Stomach (tissue), 9 donors: ENCODE data around the gene GFRA4. TPM values are rescaled to one million over a fixed set of nuclear protein-coding genes. Genes with fewer than 3 reads are reported as not detected.

Source experiments
- DNase-seq, 2 donors: peaks; one replicate each; pipeline versions ENCODE4 v3.0.0 to v3.0.0-alpha.2; 2013 to 2019
- H3K27ac ChIP-seq, 5 donors: fragments of 200-600 bp in 4 of 5; sonication (generic) in 4 of 5; one replicate each; pipeline ENCODE4 v1.5.1; 2013 to 2019; ENCODE audit warnings: mild to moderate bottlenecking in 1 of 5, moderate library complexity in 1 of 5
- H3K27me3 ChIP-seq, 3 donors: fragments of 200-600 bp; sonication (generic); one replicate each; pipeline ENCODE4 v1.5.1; 2017 to 2019; ENCODE audit warnings: mixed run types in 1 of 3
- H3K36me3 ChIP-seq, 4 donors: fragments of 200-600 bp; sonication (generic); 1 replicate in 3 of 4; 2 replicates in 1 of 4; pipeline ENCODE4 v1.5.1; 2016 to 2019
- H3K4me1 ChIP-seq, 4 donors: fragments of 200-600 bp; sonication (generic); one replicate each; pipeline ENCODE4 v1.5.1; 2016 to 2019
- H3K4me3 ChIP-seq, 4 donors: fragments of 200-600 bp; sonication (generic) in 3 of 4; one replicate each; pipeline ENCODE4 v1.5.1; 2016 to 2019; ENCODE audit warnings: mild to moderate bottlenecking in 1 of 4
- H3K9me3 ChIP-seq, 4 donors: fragments of 200-600 bp; sonication (generic); one replicate each; pipeline ENCODE4 v1.5.1; 2016 to 2019
- CTCF ChIP-seq, 7 experiments: fragments of 450-650 bp in 4 of 7; fragments of 200-600 bp in 3 of 7; sonication (generic) in 3 of 7; IDR thresholded peaks; one replicate each; pipeline ENCODE4 v1.5.1; 2016 to 2019; ENCODE audit warnings: antibody characterized with exemption in 7 of 7, control low read depth in 2 of 7, mild to moderate bottlenecking in 1 of 7
- EP300 ChIP-seq: sonication (generic); formaldehyde crosslinking; IDR thresholded peaks from one replicate; pipeline ENCODE4 v1.6.1; 2017; ENCODE audit warnings: antibody characterized with exemption
- POLR2A ChIP-seq, 4 donors: fragments of 450-650 bp; IDR thresholded peaks; one replicate each; pipeline ENCODE4 v1.6.1; 2016; ENCODE audit warnings: antibody characterized with exemption in 4 of 4, control low read depth in 2 of 4, mild to moderate bottlenecking in 1 of 4, moderate library complexity in 1 of 4
- POLR2AphosphoS5 ChIP-seq, 3 donors: sonication (generic); formaldehyde crosslinking; IDR thresholded peaks; one replicate each; pipeline ENCODE4 v1.6.1; 2016; ENCODE audit warnings: antibody characterized with exemption in 3 of 3
- WGBS, 5 donors: extraction: QIAGEN DNeasy Blood & Tissue Kit in 3 of 5; methylation state at CpG; one replicate each; pipeline versions ENCODE4 v1.1.5 to v1.1.7; 2013 to 2018; 5-methylcytosine and 5-hydroxymethylcytosine counted together
- intact Hi-C: fragments of 100-400 bp; cut with DNase I; formaldehyde crosslinking; loops from one replicate; pipeline ENCODE4 v1.15.1; 2023; ENCODE audit warnings: low total_unique reads
- polyA plus RNA-seq, 3 donors: library from polyadenylated mRNA; stranded (reverse); fragments of 200-250 nt; gene quantifications; one replicate each; pipeline ENCODE4 v1.2.3, GENCODE V29; 2013
- total RNA-seq, 5 donors: library from RNA; depleted of rRNA; stranded (reverse); fragments of >200 nt; gene quantifications; one replicate each; pipeline versions ENCODE4 v1.1.0 to v1.2.3, GENCODE V29; 2014 to 2016
- donor health status: healthy with polysubstance abuse.
- donor health status: Bipolar disorder and iron deficiency.
- donor health status: healthy.

GFRA4 gene
- total and polyA plus RNA-seq, 8 donors, result not detected

DNA sequence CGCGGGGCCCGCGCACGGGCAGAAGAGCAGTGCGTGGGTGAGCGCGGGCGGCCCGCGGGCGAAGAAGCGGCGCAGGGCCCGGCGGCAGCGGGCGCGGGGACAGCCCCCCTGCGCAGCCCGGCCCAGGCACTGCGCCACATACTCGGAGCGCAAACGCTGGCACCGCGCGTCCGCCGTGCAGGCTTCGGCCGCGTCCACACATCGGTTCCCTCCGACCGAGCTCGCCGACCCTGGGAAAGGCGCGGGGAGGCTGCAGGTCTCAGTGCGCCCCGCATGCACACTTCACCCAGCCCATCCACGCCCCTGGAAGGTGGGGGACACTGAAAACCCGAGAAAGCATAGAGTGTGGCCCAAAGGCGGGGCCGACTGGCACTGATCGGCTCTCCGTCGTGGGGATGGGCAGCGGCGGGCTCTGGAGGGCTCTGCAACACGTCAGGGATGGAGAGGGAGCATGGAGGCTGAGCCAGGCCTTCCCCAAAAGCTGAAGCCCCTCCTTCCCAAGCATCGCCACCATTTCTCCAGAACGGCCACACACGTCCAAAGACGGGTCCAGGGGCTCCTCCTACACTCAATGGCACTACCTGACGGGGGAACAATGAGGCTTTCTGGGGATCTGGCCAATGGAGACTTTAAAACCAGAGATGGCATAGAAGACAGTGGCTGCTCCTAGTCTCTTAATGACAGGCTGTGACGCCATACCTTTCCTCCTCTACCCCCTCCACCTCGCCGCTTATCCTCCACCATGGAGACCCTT, 2.0 kb downstream of the GFRA4 start:
- DNase-seq, result peak in 1 of 2 donors; percentile 32
- WGBS, 5 donors, result 12 to 33% (median 18%) methylated on average over 18 to 60 of the region's 60 CpGs

DNA sequence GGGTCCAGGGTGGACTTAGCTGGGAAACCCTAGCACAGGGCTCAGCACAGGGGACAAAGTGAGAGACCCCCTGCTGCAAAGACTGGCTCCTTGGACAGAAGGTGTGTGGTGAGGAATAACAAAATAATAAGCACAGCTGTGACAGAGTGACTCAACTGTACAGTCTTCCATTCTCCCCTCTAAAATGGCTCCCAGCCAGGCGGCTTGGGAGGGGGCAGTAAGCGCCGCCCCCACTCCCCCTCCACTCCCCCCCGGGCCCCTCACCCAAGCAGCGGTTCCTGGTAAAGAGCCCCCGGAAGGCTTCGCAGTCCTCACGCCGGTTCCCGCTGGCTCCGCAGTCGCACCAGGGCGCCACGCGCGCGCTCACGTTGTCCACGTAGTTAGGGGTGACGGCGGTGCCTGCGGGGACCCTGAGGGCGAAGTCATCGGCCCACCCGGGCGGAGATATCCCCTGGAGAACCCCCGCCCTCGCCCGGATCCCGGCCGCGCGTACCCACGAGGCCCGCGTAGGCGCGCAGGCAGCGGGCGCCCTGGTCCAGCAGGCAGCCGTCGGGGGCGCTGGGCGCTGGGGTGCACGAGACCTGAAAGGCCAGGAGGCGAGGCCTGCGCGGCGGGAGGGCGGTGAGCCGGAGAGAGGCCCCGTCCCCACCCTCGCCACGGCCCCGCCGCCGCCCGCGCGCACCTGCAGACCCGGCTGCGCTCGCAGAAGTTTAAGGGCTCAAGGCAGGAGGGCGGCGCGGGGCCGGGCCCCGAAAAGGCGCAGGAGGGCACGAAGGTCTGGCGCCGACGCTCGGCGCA, 2.7 kb downstream of the GFRA4 start:
- intact Hi-C loops, result no loop called here
- Histone ChIP-seq H3K27me3 (peaks cover 9 to 57% (median 38%) of the 10 kb centered on the region in 3 donors), H3K27ac (no peak overlapping the region), H3K36me3 (no peaks in the 10 kb centered on the region), H3K4me3 (peak overlapping the region in 3 of 4 donors; percentile 23 to 34 (median 29)), H3K4me1 (peaks cover 8 to 13% (median 11%) of the 10 kb centered on the region in 4 donors), H3K9me3 (no peaks in the 10 kb centered on the region)
- no peak for TF ChIP-seq POLR2AphosphoS5 (IDR thresholded peaks at IDR 0.05)
- TF ChIP-seq POLR2A (IDR thresholded peaks at IDR 0.05), result no peak
- TF ChIP-seq CTCF (IDR thresholded peaks at IDR 0.05), result no peak
- no peak for TF ChIP-seq EP300
- DNase-seq, result peak in 1 of 2 donors; percentile 29
- 0 to 7% (median 5%) methylated on average over 1 to 75 of the region's 75 CpGs for WGBS, 5 donors

More for the DNA sequence above, 2.0 kb downstream of the GFRA4 start:
- TF ChIP-seq EP300, result no peak
- no peak for TF ChIP-seq CTCF (IDR thresholded peaks at IDR 0.05)
- no peak for TF ChIP-seq POLR2A (IDR thresholded peaks at IDR 0.05)
- no peak for TF ChIP-seq POLR2AphosphoS5 (IDR thresholded peaks at IDR 0.05)
- H3K9me3 ChIP-seq, result no peaks in the 10 kb centered on the region
- intact Hi-C loops, result no loop called here
- H3K4me1 ChIP-seq, result peaks cover 8 to 21% (median 13%) of the 10 kb centered on the region in 4 donors
- no peaks in the 10 kb centered on the region for H3K36me3 ChIP-seq
- no peak overlapping the region for H3K27ac ChIP-seq
- peaks cover 9 to 57% (median 38%) of the 10 kb centered on the region in 3 donors for H3K27me3 ChIP-seq
- H3K4me3 ChIP-seq, result peak overlapping the region in 3 of 4 donors; percentile 23 to 34 (median 29)

- WGBS, 5 donors, result 55 to 76% (median 58%) methylated on average over 11 to 12 of the region's 12 CpGs
- no peak for TF ChIP-seq POLR2A (IDR thresholded peaks at IDR 0.05)
- TF ChIP-seq EP300, result no peak
- TF ChIP-seq CTCF (IDR thresholded peaks at IDR 0.05), result no peak
- no peak for TF ChIP-seq POLR2AphosphoS5 (IDR thresholded peaks at IDR 0.05)
- Histone ChIP-seq H3K27ac (no peak overlapping the region), H3K4me1 (peaks cover 8 to 12% (median 11%) of the 10 kb centered on the region in 4 donors), H3K4me3 (no peak overlapping the region), H3K36me3 (no peaks in the 10 kb centered on the region), H3K9me3 (no peaks in the 10 kb centered on the region), H3K27me3 (peaks cover 9 to 57% (median 38%) of the 10 kb centered on the region in 3 donors)
- intact Hi-C loops, result no loop called here
- DNase-seq, result no peak
Measured at GRCh38 chr20:3659492-3660261, 3.5 kb downstream of the GFRA4 start.
